OCI-LY3 (cell line): ENCODE data around the gene UNC5C.

ENCODE experiments used
- H2AFZ ChIP-seq: fragments of 200-600, 300-600 bp; shearing (Covaris generic); 2 replicates; pipeline ENCODE4 v1.6.0; 2014; ENCODE audit warnings: antibody characterized with exemption, low read depth, low read length
- H3K27ac ChIP-seq: fragments of 200-600, 300-600 bp; sonication (generic); 2 replicates; pipeline ENCODE4 v1.5.1; 2014; ENCODE audit warnings: mild to moderate bottlenecking, low read length, moderate library complexity, mixed read lengths
- H3K27me3 ChIP-seq: fragments of 200-600, 300-600 bp; sonication (generic); 2 replicates; pipeline ENCODE4 v1.6.1; 2014; ENCODE audit warnings: low read depth, low read length, mixed read lengths
- H3K36me3 ChIP-seq: fragments of 200-600, 300-600 bp; sonication (generic); replicated peaks from 2 replicates; pipeline ENCODE3; 2014; ENCODE audit warnings: low read depth, low read length, mixed read lengths
- H3K4me1 ChIP-seq: fragments of 300-600, 200-600 bp; sonication (generic); 2 replicates; pipeline ENCODE4 v1.6.1; 2014; ENCODE audit warnings: low read length, mixed read lengths
- H3K4me2 ChIP-seq: fragments of 200-600, 300-600 bp; sonication (generic); 2 replicates; pipeline ENCODE4 v1.6.1; 2014; ENCODE audit warnings: low read length, mixed read lengths
- H3K4me3 ChIP-seq: fragments of 300-600, 200-600 bp; sonication (generic); 2 replicates; pipeline ENCODE4 v1.5.1; 2014; ENCODE audit warnings: antibody characterized with exemption, mild to moderate bottlenecking, low read length, moderate library complexity
- H3K79me2 ChIP-seq: fragments of 300-600, 200-600 bp; shearing (Covaris generic); 2 replicates; pipeline ENCODE4 v1.6.1; 2014; ENCODE audit warnings: mild to moderate bottlenecking, low read length, mixed read lengths
- H3K9ac ChIP-seq: fragments of 300-600, 200-600 bp; shearing (Covaris generic); 2 replicates; pipeline ENCODE4 v1.6.0; 2014; ENCODE audit warnings: mild to moderate bottlenecking, low read length, moderate library complexity
- H3K9me3 ChIP-seq: fragments of 200-600, 300-600 bp; shearing (Covaris generic); 2 replicates; pipeline ENCODE4 v1.6.1; 2014; ENCODE audit warnings: low read length, mixed read lengths; ENCODE audit not compliant: insufficient read depth
- H4K20me1 ChIP-seq: fragments of 200-600, 300-600 bp; sonication (generic); 2 replicates; pipeline ENCODE4 v1.6.1; 2016; ENCODE audit warnings: low read length, mixed read lengths; ENCODE audit not compliant: insufficient read depth
- CTCF ChIP-seq: fragments of 200-600, 300-600 bp; sonication (generic); IDR thresholded peaks from 2 replicates; pipeline ENCODE4 v1.5.1; 2014; ENCODE audit warnings: antibody characterized with exemption, low read length, low read depth
- EZH2phosphoT487 ChIP-seq: fragments of 200-600 bp; shearing (Covaris generic); IDR thresholded peaks from 2 replicates; pipeline ENCODE4 v1.6.1; 2018; ENCODE audit warnings: antibody characterized with exemption, mixed run types, low read depth

UNC5C gene

GRCh38 chr4:95446173-95446572 lies 102.6 kb downstream of the UNC5C start:
- no peaks in the 10 kb centered on the region for H3K4me1 ChIP-seq
- no peak overlapping the region for H3K4me3 ChIP-seq
- H3K27ac ChIP-seq, result no peak overlapping the region
- TF ChIP-seq CTCF (no peak), EZH2phosphoT487 (no peak)
- no peaks in the 10 kb centered on the region for H3K79me2 ChIP-seq
- H2AFZ ChIP-seq, result no peak overlapping the region
- no peak overlapping the region for H3K9ac ChIP-seq
- H4K20me1 ChIP-seq, result no peaks in the 10 kb centered on the region
- no peaks in the 10 kb centered on the region for H3K36me3 ChIP-seq
- no peaks in the 10 kb centered on the region for H3K27me3 ChIP-seq
- H3K9me3 ChIP-seq, result no peaks in the 10 kb centered on the region
- H3K4me2 ChIP-seq, result no peak overlapping the region

GRCh38 chr4:95445251-95445650 lies 103.5 kb downstream of the UNC5C start:
- Histone ChIP-seq H3K4me3 (no peak overlapping the region), H3K9me3 (no peaks in the 10 kb centered on the region), H2AFZ (no peak overlapping the region), H3K36me3 (no peaks in the 10 kb centered on the region), H3K27ac (no peak overlapping the region), H3K9ac (no peak overlapping the region), H3K4me1 (no peaks in the 10 kb centered on the region), H3K4me2 (no peak overlapping the region), H4K20me1 (no peaks in the 10 kb centered on the region), H3K27me3 (no peaks in the 10 kb centered on the region), H3K79me2 (no peaks in the 10 kb centered on the region)
- TF ChIP-seq EZH2phosphoT487 (no peak), CTCF (no peak)

GRCh38 chr4:95444812-95445211 lies 104.0 kb downstream of the UNC5C start:
- Histone ChIP-seq H2AFZ (no peak overlapping the region), H3K9me3 (no peaks in the 10 kb centered on the region), H3K4me3 (no peak overlapping the region), H3K4me2 (no peak overlapping the region), H3K36me3 (no peaks in the 10 kb centered on the region), H3K27me3 (no peaks in the 10 kb centered on the region), H4K20me1 (no peaks in the 10 kb centered on the region), H3K79me2 (no peaks in the 10 kb centered on the region), H3K9ac (no peak overlapping the region), H3K4me1 (no peaks in the 10 kb centered on the region), H3K27ac (no peak overlapping the region)
- no peak for TF ChIP-seq CTCF
- TF ChIP-seq EZH2phosphoT487, result no peak

GRCh38 chr4:95439896-95440295 lies 108.9 kb downstream of the UNC5C start:
- Histone ChIP-seq H4K20me1 (no peaks in the 10 kb centered on the region), H2AFZ (no peak overlapping the region), H3K27me3 (no peaks in the 10 kb centered on the region), H3K36me3 (no peaks in the 10 kb centered on the region), H3K4me1 (no peaks in the 10 kb centered on the region), H3K4me2 (no peak overlapping the region), H3K4me3 (no peak overlapping the region), H3K9ac (no peak overlapping the region), H3K9me3 (no peaks in the 10 kb centered on the region), H3K79me2 (no peaks in the 10 kb centered on the region), H3K27ac (no peak overlapping the region)
- TF ChIP-seq CTCF (no peak), EZH2phosphoT487 (no peak)
